ENCODE results near the gene CRACR2B.

GRCh38 chr11:788953-789940, 38.5 kb upstream of the CRACR2B start:
- TF ChIP-seq ZNF263 (CRISPR knock-in tag; IDR thresholded peaks at IDR 0.05): no peak
- no peak for TF ChIP-seq FOXM1 (CRISPR knock-in tag; IDR thresholded peaks at IDR 0.05)
- no peak for TF ChIP-seq KAT7 (CRISPR knock-in tag; IDR thresholded peaks at IDR 0.05; ENCODE audit: borderline replicate concordance)
- no peak for TF ChIP-seq RBM22 (optimal IDR thresholded peaks at IDR 0.05; ENCODE audit: low read length)
- TF ChIP-seq RFX5 (IDR thresholded peaks at IDR 0.05; ENCODE audit: low read depth, low read length): no peak
- TF ChIP-seq ZNF639 (CRISPR knock-in tag; conservative IDR thresholded peaks at IDR 0.05): no peak
- TF ChIP-seq NFE2 (CRISPR knock-in tag; IDR thresholded peaks at IDR 0.05): no peak
- no peak for TF ChIP-seq ZNF724P (CRISPR knock-in tag; IDR thresholded peaks at IDR 0.05; ENCODE audit: borderline replicate concordance)

All from HepG2 (cell line).